ENCODE data around the gene ATP11A. TPM values are rescaled to one million over a fixed set of nuclear protein-coding genes. Genes with fewer than 3 reads are reported as not detected.

Gene ATP11A
- total RNA-seq, 1 donor from 2014 or later = 281 TPM

GRCh38 chr13:112718318-112718717 lies 28.5 kb downstream of the ATP11A start:
- no peak for ATAC-seq
- Histone ChIP-seq H3K36me3 (peaks cover 6% of the 10 kb centered on the region), H3K27me3 (ENCODE audit: low read depth) (no peaks in the 10 kb centered on the region), H3K4me1 (peaks cover 45% of the 10 kb centered on the region), H3K4me3 (no peak overlapping the region), H3K27ac (no peak overlapping the region), H3K9me3 (no peaks in the 10 kb centered on the region)
- TF ChIP-seq, protein P1, sequence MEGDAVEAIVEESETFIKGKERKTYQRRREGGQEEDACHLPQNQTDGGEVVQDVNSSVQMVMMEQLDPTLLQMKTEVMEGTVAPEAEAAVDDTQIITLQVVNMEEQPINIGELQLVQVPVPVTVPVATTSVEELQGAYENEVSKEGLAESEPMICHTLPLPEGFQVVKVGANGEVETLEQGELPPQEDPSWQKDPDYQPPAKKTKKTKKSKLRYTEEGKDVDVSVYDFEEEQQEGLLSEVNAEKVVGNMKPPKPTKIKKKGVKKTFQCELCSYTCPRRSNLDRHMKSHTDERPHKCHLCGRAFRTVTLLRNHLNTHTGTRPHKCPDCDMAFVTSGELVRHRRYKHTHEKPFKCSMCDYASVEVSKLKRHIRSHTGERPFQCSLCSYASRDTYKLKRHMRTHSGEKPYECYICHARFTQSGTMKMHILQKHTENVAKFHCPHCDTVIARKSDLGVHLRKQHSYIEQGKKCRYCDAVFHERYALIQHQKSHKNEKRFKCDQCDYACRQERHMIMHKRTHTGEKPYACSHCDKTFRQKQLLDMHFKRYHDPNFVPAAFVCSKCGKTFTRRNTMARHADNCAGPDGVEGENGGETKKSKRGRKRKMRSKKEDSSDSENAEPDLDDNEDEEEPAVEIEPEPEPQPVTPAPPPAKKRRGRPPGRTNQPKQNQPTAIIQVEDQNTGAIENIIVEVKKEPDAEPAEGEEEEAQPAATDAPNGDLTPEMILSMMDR (IDR thresholded peaks at IDR 0.05) = no peak
- intact Hi-C loops (cut with DNase I) = no loop called here
- DNase-seq = no peak

- Histone ChIP-seq H3K36me3 (peaks cover 6% of the 10 kb centered on the region), H3K4me1 (peaks cover 45% of the 10 kb centered on the region), H3K27ac (no peak overlapping the region), H3K9me3 (no peaks in the 10 kb centered on the region), H3K4me3 (no peak overlapping the region), H3K27me3 (ENCODE audit: low read depth) (no peaks in the 10 kb centered on the region)
- TF ChIP-seq, protein P1 (IDR thresholded peaks at IDR 0.05) = no peak
- ATAC-seq (no peak), DNase-seq (no peak)
- intact Hi-C loops (cut with DNase I) = no loop called here
Measured at GRCh38 chr13:112719016-112719415, 29.2 kb downstream of the ATP11A start.

GRCh38 chr13:112719556-112719955 lies 29.7 kb downstream of the ATP11A start:
- Histone ChIP-seq H3K9me3 (no peaks in the 10 kb centered on the region), H3K27ac (no peak overlapping the region), H3K4me1 (peaks cover 43% of the 10 kb centered on the region), H3K36me3 (peaks cover 6% of the 10 kb centered on the region), H3K4me3 (no peak overlapping the region), H3K27me3 (ENCODE audit: low read depth) (no peaks in the 10 kb centered on the region)
- DNase-seq = no peak
- intact Hi-C loops (cut with DNase I) = no loop called here
- TF ChIP-seq, protein P1 (IDR thresholded peaks at IDR 0.05) = no peak
- no peak for ATAC-seq

- no peak for DNase-seq
- no peak for ATAC-seq
- H3K27ac ChIP-seq = no peak overlapping the region
- intact Hi-C loops (cut with DNase I) = no loop called here
- H3K36me3 ChIP-seq = peaks cover 6% of the 10 kb centered on the region
- TF ChIP-seq, protein P1 (IDR thresholded peaks at IDR 0.05) = no peak
- no peaks in the 10 kb centered on the region for H3K9me3 ChIP-seq
- peaks cover 50% of the 10 kb centered on the region for H3K4me1 ChIP-seq
- no peaks in the 10 kb centered on the region for H3K27me3 ChIP-seq (ENCODE audit: low read depth)
- H3K4me3 ChIP-seq = no peak overlapping the region
Measured at GRCh38 chr13:112720251-112720650, 30.4 kb downstream of the ATP11A start.

DNA sequence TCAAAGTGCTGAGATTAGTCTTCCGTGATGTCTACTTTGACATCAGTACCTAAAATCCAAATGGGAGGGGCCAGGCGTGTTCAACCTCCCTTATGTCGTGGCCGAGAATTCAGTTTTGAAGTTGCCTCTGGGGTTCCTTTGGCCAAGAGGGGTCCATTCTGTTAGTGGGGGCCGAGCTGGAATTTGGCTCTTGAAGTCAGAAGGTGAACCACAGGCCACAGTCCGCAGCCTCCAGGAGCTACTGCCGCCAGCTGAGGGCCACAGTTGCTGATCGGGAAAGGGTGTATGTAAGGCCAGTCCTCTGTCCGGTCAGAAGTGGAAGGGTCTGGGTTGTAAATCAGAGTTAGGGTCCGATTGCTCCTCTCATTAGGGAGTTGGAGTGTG lies 31.0 kb downstream of the ATP11A start:
- intact Hi-C loops (cut with DNase I) = no loop called here
- Histone ChIP-seq H3K4me3 (no peak overlapping the region), H3K36me3 (peaks cover 6% of the 10 kb centered on the region), H3K27ac (peak overlapping the region; percentile 70), H3K4me1 (peaks cover 52% of the 10 kb centered on the region), H3K9me3 (no peaks in the 10 kb centered on the region), H3K27me3 (ENCODE audit: low read depth) (no peaks in the 10 kb centered on the region)
- TF ChIP-seq, protein P1 (IDR thresholded peaks at IDR 0.05) = no peak
- DNase-seq (no peak), ATAC-seq (no peak)

Measured in lower lobe of right lung (tissue), 2 donors.